ENCODE measurements around the gene KIF1B. TPM values are rescaled to one million over a fixed set of nuclear protein-coding genes. Genes with fewer than 3 reads are reported as not detected.

The KIF1B gene
- total and polyA plus RNA-seq, 2 donors (not counting 1 experiment from before 2014, with no cell fraction given), result 3.5 to 16.4 TPM

DNA sequence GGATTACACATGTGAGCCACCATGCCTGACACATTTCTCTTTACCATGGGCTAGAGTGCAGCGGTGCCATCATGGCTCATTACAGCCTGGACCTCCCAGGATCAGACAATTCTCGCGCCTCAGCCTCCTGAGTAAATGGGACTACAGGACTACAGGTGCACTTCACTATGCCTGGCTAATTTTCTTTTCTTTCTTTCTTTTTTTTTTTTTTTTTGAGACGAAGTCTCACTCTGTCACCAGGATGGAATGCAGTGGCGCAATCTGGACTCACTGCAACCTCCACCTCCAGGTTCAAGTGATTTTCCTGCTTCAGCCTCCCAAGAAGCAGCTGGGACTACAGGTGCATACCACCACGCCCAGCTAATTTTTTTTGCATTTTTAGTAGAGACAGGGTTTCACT is 14.8 kb upstream of the KIF1B start:
- DNase-seq (no peak), ATAC-seq (ENCODE audit: low read depth) (no peak)
- Histone ChIP-seq H3K27me3 (replicated peaks in 1 of 4; ENCODE audit: control extremely low read depth in 1 of 4, control insufficient read depth in 3 of 4, insufficient read depth in 4 of 4, low read length in 3 of 4) (no peaks in the 10 kb centered on the region), H3K9me3 (ENCODE audit: control extremely low read depth in 1 of 3, control insufficient read depth in 2 of 3, insufficient read depth in 1 of 3, low read length in 2 of 3) (no peaks in the 10 kb centered on the region), H3K9ac (ENCODE audit: low read length) (no peak overlapping the region), H3K27ac (ENCODE audit: low read length in 2 of 2) (no peak overlapping the region), H3K4me3 (ENCODE audit: control extremely low read depth in 1 of 5, extremely low read depth in 1 of 5, insufficient read depth in 1 of 5, low read depth in 2 of 5, low read length in 4 of 5) (no peak overlapping the region), H4K20me1 (ENCODE audit: control insufficient read depth, insufficient read depth, low read length, poor library complexity, severe bottlenecking) (no peaks in the 10 kb centered on the region), H3K4me1 (ENCODE audit: control insufficient read depth in 2 of 2, insufficient read depth in 2 of 2, low read length in 2 of 2) (no peaks in the 10 kb centered on the region), H3K4me2 (replicated peaks; ENCODE audit: low read depth, low read length, poor library complexity, severe bottlenecking) (no peak overlapping the region), H2AFZ (ENCODE audit: insufficient read depth, low read depth, low read length, poor library complexity, severe bottlenecking) (no peak overlapping the region), H3K79me2 (ENCODE audit: control insufficient read depth, insufficient read depth, low read length) (no peaks in the 10 kb centered on the region), H3K36me3 (replicated peaks in 1 of 2; ENCODE audit: control extremely low read depth in 1 of 2, control insufficient read depth in 1 of 2, extremely low read depth in 1 of 2, insufficient read depth in 2 of 2, low read length in 1 of 2) (no peaks in the 10 kb centered on the region)
- WGBS (ENCODE audit: insufficient coverage), result 91% methylated on average over 5 of the region's 6 CpGs
- peaks cover 8% of the 10 kb centered on the region for H3K27me3 Mint-ChIP-seq
- no peaks in the 10 kb centered on the region for H3K9me3 Mint-ChIP-seq (ENCODE audit: insufficient read depth)
- no peak overlapping the region for H3K4me3 Mint-ChIP-seq
- H3K27ac Mint-ChIP-seq, result no peak overlapping the region
- intact Hi-C loops (cut with micrococcal nuclease), result no loop called here
- no peak for TF ChIP-seq EZH2 (IDR thresholded peaks at IDR 0.05; ENCODE audit: borderline replicate concordance, insufficient read depth, low read depth, low read length, poor library complexity, severe bottlenecking)
- TF ChIP-seq, protein P1, sequence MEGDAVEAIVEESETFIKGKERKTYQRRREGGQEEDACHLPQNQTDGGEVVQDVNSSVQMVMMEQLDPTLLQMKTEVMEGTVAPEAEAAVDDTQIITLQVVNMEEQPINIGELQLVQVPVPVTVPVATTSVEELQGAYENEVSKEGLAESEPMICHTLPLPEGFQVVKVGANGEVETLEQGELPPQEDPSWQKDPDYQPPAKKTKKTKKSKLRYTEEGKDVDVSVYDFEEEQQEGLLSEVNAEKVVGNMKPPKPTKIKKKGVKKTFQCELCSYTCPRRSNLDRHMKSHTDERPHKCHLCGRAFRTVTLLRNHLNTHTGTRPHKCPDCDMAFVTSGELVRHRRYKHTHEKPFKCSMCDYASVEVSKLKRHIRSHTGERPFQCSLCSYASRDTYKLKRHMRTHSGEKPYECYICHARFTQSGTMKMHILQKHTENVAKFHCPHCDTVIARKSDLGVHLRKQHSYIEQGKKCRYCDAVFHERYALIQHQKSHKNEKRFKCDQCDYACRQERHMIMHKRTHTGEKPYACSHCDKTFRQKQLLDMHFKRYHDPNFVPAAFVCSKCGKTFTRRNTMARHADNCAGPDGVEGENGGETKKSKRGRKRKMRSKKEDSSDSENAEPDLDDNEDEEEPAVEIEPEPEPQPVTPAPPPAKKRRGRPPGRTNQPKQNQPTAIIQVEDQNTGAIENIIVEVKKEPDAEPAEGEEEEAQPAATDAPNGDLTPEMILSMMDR (IDR thresholded peaks at IDR 0.05), result no peak
- CTCF ChIA-PET, result no interaction called here
- no peaks in the 10 kb centered on the region for H3K4me1 Mint-ChIP-seq
- POLR2A ChIA-PET, result no interaction called here

DNA sequence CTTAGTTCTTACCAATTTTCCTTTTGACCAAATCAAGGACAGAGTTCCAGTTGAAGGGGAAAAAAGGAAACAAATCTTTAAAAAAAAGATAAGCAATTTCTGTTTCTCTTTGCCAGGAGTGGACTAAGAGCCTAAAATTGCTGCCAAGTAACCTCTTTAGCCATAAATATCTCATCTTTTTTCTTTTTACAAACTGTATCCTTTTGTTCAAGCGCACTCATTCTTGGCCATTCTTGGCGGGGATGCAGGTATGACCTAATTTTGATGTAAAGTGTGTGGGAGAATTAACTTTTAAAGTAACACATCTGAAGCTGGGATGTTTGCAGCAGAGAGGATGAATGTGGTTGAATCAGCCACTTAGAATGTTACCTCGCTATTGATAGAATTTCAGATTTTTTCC is 13.4 kb upstream of the KIF1B start:
- Histone ChIP-seq H4K20me1 (ENCODE audit: control insufficient read depth, insufficient read depth, low read length, poor library complexity, severe bottlenecking) (no peaks in the 10 kb centered on the region), H3K9me3 (ENCODE audit: control extremely low read depth in 1 of 3, control insufficient read depth in 2 of 3, insufficient read depth in 1 of 3, low read length in 2 of 3) (no peaks in the 10 kb centered on the region), H3K79me2 (ENCODE audit: control insufficient read depth, insufficient read depth, low read length) (no peaks in the 10 kb centered on the region), H3K36me3 (replicated peaks in 1 of 2; ENCODE audit: control extremely low read depth in 1 of 2, control insufficient read depth in 1 of 2, extremely low read depth in 1 of 2, insufficient read depth in 2 of 2, low read length in 1 of 2) (no peaks in the 10 kb centered on the region), H3K9ac (ENCODE audit: low read length) (no peak overlapping the region), H3K27me3 (replicated peaks in 1 of 4; ENCODE audit: control extremely low read depth in 1 of 4, control insufficient read depth in 3 of 4, insufficient read depth in 4 of 4, low read length in 3 of 4) (peaks cover 0 to 4% (median 0%) of the 10 kb centered on the region in 4 experiments), H2AFZ (ENCODE audit: insufficient read depth, low read depth, low read length, poor library complexity, severe bottlenecking) (no peak overlapping the region), H3K4me2 (replicated peaks; ENCODE audit: low read depth, low read length, poor library complexity, severe bottlenecking) (no peak overlapping the region), H3K4me3 (ENCODE audit: control extremely low read depth in 1 of 5, extremely low read depth in 1 of 5, insufficient read depth in 1 of 5, low read depth in 2 of 5, low read length in 4 of 5) (no peak overlapping the region), H3K4me1 (ENCODE audit: control insufficient read depth in 2 of 2, insufficient read depth in 2 of 2, low read length in 2 of 2) (no peaks in the 10 kb centered on the region), H3K27ac (ENCODE audit: low read length in 2 of 2) (no peak overlapping the region)
- POLR2A ChIA-PET, result interaction anchor here (0.7 kb wide), 1 partner anchor 1649 kb away, joined by 3 read pairs; no protein-coding TSS in a partner anchor
- ATAC-seq (ENCODE audit: low read depth), result no peak
- H3K27ac Mint-ChIP-seq, result no peak overlapping the region
- DNase-seq, result no peak
- TF ChIP-seq, protein P1 (IDR thresholded peaks at IDR 0.05), result no peak
- TF ChIP-seq EZH2 (IDR thresholded peaks at IDR 0.05; ENCODE audit: borderline replicate concordance, insufficient read depth, low read depth, low read length, poor library complexity, severe bottlenecking), result no peak
- CTCF ChIA-PET, result no interaction called here
- H3K4me3 Mint-ChIP-seq, result no peak overlapping the region
- WGBS (ENCODE audit: insufficient coverage), result no CpG with 5 or more reads among the region's 3 CpGs
- no peaks in the 10 kb centered on the region for H3K4me1 Mint-ChIP-seq
- H3K27me3 Mint-ChIP-seq, result peaks cover 12% of the 10 kb centered on the region
- intact Hi-C loops (cut with micrococcal nuclease), result no loop called here
- no peaks in the 10 kb centered on the region for H3K9me3 Mint-ChIP-seq (ENCODE audit: insufficient read depth)

Data from B cell (primary cell).